SIG-M5 treated with dmso at 0.1 percent for 504 hours (cell line): ENCODE results near the gene PIAS4.
"Not testable (repeated sequence)": the region's sequence is repeated elsewhere in the genome, so short reads cannot be mapped to it uniquely, and the experiment has no call there.

Experiments used
- DNase-seq: peaks from one replicate; lab custom pipeline; 2025; ENCODE audit not compliant: unreplicated experiment; lab: John Stamatoyannopoulos, UW

The PIAS4 gene

DNA sequence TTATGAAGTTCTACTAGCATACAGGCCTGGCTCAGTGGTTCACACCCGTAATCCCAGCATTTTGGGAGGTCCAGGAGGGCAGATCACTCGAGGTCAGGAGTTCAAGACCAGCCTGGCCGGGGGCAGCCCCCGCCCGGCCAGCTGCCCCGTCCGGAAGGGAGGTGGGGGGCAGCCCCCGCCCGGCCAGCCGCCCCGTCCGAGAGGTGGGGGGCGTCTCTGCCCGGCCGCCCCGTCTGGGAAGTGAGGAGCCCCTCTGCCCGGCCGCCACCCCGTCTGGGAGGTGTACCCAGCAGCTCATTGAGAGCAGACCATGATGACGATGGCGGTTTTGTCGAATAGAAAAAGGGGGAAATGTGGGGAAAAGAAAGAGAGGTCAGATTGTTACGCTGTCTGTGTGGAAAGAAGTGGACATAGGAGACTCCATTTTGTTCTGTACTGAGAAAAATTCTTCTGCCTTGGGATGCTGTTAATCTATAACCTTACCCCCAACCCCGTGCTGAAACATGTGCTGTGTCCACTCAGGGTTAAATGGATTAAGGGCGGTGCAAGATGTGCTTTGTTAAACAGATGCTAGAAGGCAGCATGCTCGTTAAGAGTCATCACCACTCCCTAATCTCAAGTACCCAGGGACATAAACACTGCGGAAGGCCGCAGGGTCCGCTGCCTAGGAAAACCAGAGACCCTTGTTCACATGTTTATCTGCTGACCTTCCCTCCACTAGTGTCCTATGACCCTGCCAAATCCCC, 8.7 kb upstream of the PIAS4 start:
- not testable (repeated sequence) for DNase-seq

DNA sequence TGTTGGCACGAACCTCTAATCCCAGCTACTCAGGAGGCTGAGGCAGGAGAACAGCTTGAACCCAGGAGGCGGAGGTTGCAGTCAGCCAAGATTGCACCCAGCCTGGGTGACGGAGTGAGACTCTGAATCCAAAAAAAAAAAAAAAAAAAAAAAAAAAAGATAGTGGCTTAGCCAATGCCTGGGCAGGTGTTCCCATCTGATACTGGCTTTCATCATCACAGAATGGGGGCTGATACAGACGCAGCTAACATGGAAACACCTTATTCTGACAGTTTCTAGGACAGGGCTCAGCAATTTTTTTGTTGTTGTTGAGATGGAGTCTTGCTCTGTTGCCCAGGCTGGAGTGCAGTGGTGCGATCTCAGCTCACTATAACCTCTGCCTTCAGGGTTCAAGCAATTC, 6.7 kb upstream of the PIAS4 start:
- not testable (repeated sequence) for DNase-seq

- DNase-seq, result not testable (repeated sequence)
Observed at GRCh38 chr19:4005436-4005835, 2.1 kb upstream of the PIAS4 start.

DNA sequence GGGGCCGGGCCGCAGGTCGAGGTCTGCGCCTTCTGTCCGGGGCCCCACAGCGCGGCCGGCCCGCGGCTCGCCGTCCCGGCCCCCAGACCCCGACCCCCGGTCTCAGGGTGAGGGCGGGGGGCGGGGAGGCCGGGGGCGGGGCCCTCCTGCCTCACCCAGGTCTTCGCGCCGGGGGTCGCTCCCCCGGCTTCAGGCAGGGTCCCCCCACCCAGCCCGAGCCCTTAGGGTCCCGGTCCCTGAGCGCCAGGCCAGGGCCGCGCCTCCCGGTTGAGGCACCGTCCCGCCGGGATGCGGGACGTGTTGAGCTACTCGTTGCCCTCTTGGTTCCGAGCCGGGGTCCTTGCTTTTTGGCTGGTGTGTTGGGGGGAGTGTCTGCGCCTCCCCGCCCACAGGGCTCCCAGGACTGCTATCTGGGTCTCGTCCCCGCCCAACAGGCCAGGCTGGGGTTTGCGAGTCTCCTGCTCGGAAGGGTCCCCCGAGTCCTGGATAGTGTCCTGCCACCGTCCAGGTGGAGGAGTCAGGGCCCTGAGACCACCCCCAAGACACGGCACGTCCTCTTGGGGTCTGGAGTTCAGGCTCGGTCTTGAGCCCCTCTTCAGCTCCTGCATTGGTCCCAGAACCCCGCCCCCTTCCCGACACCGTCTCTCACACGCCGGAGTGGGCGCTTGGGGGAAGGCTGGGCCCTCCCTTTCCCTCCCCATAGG, 452 bp downstream of the PIAS4 start:
- DNase-seq, result peak; percentile 10

DNA sequence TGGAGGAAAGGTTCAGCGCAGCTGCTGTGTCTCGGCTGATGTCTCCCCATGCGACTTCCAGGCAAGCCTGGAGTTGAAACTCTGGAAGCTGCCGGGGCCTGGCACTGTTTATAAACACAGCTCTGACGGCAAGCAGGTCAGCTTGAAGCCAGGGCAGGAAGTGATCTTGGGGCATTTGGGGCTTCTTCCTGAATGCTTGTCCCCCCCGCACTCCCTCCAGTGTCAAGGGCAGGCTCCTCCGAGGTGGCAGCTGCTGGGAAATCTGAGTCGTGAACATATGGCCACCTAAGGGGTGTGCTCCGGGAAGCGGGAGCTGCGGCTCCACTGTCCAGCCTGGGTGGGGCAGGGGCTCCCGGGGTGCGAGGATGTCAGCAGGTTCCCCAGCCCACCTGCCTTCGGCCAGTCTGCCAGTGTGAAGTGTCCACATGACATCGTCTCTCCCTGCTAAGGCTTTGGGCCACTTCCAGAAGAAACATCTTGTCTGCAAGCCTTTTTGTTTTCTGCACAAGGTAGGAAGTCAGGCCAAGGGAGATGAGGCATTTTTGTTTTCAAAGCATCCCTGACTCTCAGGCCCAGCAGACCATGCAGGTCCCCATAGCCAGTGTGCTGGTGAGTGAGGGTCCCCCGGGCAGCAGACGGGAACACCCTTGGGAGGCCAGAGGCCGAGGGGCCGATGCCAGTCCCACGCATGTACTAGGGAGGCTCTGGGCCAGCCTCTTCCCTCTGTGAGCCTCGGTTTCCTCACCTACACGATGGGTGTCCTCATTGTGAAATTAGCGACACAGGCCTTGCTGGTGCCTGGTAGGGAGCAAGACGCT, 2.7 kb downstream of the PIAS4 start:
- DNase-seq, result no peak

DNA sequence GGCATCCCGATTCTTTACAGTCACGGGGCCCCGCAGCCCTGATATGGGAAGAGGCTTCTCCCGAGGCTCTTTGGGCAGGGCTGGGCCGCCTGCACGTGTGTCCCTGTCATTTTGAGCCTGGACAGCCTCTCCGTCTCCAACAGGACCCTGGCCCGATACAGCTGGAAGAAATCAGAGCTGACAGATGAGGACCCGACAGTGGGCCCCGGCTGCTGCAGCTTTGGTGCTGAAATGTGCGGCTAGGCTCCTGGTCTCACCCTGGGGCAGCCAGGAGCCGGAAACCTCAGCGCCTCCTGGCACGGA, 3.2 kb downstream of the PIAS4 start:
- DNase-seq, result no peak

GRCh38 chr19:4011430-4011829, 3.9 kb downstream of the PIAS4 start:
- not testable (repeated sequence) for DNase-seq

DNA sequence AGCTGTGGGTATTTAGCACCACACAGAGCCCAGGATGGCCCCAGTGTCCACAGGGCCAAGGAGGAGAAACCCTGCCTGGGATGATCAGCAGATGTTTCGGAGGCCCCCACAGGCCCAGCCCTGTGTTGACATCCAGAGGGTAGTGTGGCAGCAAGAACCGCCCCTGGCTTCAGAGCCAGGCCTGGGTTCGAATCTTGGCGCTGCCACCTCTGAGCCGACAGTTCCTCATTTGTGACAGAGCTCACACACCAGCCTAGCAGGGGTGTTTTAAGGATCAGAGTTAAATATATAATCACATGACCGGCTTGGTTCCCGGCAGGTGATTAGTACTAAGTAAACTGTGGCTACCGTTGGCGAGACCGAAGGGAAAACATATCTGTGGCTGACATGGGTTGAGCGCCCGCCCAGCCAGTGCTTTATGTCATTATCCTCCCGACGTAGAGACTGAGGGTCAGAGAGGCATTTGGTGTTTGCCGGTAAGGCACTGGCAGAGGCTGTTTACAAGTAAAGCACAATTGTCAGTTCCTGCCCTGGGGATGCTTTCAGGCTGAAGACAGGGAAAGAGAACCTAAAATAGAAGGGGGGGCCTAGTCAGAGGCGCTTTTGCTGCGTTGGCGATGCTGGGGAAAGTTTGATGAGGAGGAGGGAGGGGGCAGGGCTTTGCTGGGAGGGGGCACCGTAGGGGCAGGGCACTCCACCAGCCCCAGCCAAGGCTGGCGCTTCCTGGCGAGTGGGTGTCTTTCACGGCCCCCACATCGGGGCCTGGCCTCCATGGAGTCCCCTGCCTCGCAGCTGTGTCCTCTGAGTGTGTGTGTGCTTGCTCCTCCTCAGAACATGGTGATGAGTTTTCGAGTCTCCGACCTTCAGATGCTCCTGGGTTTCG, 4.8 kb downstream of the PIAS4 start:
- DNase-seq, result no peak

GRCh38 chr19:4012975-4013634, 5.6 kb downstream of the PIAS4 start:
- DNase-seq, result no peak

- no peak for DNase-seq
Observed at GRCh38 chr19:4013886-4014540, 6.5 kb downstream of the PIAS4 start.

- no peak for DNase-seq
Observed at GRCh38 chr19:4014541-4015491, 7.3 kb downstream of the PIAS4 start.

- no peak for DNase-seq
Observed at GRCh38 chr19:4015705-4016402, 8.3 kb downstream of the PIAS4 start.

GRCh38 chr19:4016486-4016885, 8.9 kb downstream of the PIAS4 start:
- no peak for DNase-seq

DNA sequence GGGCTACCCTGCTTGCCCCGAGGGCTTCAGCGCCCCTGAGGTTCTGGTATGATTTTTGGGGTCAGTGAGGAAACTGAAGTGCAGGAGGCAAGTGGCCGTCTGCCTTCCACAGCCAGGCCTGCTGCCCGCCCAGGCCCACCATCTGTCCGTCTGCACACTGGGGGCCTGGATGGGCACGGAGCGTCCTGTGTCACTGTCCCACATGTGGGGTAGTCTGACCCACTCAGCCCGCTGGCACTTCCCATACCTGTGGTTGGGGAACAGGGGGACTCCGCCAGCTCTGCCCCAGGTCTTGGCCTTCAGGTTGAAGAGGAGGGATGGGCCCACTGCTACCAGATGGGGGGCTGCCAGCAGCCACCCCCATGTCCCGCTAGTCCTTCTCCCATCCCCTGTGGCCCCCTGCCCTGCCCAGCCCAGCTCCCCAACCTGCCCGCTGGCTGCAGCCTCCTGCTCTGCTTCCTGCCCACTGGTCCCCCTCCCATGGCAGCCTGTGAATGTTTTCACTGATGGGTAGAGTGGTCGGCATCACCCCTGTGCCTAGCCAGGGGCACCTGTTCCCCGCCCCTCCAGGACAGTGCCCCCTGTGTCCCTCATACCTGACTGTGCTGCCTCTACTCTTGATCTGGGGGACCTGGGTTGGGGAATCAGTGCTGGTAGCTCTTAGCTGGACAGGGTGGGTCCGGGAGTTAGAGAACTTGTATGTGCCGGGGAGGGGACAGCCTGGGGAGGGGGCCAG, 9.5 kb downstream of the PIAS4 start:
- DNase-seq, result no peak

DNA sequence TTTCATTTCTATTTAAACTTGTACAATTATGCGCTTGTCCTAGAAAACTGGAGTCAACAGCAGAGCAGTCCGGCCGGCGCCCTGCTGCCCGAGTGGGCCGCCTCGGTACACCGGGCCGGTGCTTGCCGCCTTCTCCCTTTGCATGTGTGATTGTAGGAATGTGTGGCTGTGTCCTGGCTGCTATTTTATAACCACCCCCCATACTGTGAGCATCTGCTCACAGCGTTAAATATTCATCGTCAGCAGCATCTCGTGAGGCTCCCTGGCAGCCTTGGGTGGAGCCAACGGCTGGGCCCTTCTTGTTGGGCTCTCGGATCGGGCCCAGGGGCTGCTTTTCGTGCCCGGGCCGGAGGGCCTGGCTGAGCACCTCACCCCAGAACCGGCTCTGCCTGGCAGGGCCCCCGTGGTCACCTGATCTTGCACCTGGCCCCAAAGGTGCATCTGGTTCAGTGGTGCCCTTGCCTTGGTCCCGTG, 10.6 kb downstream of the PIAS4 start:
- no peak for DNase-seq

DNA sequence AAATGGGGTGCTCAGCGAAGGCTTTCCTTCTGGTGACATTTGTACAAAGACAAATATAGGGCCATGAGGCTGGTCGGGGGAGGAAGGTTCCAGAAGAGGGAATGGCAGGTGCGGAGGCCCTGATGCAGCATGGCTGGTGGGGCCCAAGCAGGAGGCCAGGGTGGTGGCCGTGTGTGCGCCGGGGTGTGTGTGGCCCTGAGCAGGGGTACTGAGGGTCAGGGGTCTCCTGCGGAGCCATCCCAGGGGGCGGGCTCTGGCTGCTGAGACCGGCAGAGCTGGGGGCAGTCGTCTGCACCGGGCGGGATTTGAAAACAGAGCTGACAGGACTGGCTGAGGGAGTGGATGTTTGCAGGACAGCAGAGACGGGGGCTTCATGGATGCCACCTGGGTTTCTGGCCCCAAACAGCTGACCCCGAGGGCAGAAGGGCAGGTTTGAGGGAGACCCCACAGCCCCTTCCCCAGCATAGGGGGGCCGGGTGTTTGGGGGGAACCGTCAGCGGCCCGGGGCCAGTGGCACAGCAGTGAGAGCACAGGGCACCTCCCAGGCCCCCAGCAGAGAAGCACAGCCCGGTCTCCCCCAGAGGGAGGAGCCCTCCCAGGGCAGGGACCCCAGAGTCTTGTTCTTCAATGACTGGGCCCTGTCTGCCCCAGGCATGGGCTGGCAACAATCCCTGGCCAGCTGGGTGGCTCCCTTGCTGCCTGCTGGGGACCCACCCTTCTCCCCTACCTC, 11.4 kb downstream of the PIAS4 start:
- no peak for DNase-seq

DNA sequence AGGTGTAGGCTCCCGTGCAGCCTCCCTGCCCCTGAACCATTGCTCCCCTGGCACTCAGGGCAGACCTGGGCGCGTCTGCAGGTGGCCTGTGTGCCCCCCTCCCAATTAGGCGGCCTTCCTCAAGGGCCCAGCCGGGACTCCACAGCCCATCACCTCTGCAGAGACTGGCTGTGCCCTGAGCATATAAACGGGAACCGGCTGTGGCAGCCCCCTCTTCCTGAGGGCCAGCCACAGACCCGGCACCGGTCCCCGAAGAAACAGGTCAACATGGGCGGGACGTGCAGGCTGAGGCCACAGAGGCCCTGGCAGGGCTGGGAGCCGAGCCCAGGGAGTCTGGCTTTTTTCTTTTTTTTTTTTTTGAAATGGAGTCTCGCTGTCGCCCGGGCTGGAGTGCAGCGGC, 12.0 kb downstream of the PIAS4 start:
- DNase-seq, result no peak
